IgD-negative memory B cell (primary cell): ENCODE results near the gene TMEM151B. TPM values are rescaled to one million over a fixed set of nuclear protein-coding genes. Genes with fewer than 3 reads are reported as not detected.
"Not testable (repeated sequence)": the region's sequence is repeated elsewhere in the genome, so short reads cannot be mapped to it uniquely, and the experiment has no call there.

Experiments used
- H3K27ac Mint-ChIP-seq, 3 donors: one replicate each; pipeline ENCODE4 v1.8.0; 2020 to 2022; ENCODE audit warnings: mild to moderate bottlenecking in 3 of 3, mixed read lengths in 3 of 3, moderate library complexity in 1 of 3
- H3K27me3 Mint-ChIP-seq: one replicate; pipeline ENCODE4 v1.8.0; 2021; ENCODE audit warnings: mixed read lengths
- H3K36me3 Mint-ChIP-seq: one replicate; pipeline ENCODE4 v1.8.0; 2020; ENCODE audit warnings: mild to moderate bottlenecking, mixed read lengths
- H3K4me1 Mint-ChIP-seq, 3 donors: one replicate each; pipeline ENCODE4 v1.8.0; 2020 to 2022; ENCODE audit warnings: mixed read lengths in 3 of 3, mild to moderate bottlenecking in 1 of 3
- H3K4me3 Mint-ChIP-seq, 4 donors: one replicate each; pipeline ENCODE4 v1.8.0; 2020 to 2022; ENCODE audit warnings: mild to moderate bottlenecking in 4 of 4, mixed read lengths in 4 of 4, moderate library complexity in 3 of 4
- H3K9me3 Mint-ChIP-seq, 3 donors: one replicate each; pipeline ENCODE4 v1.8.0; 2020 to 2021; ENCODE audit warnings: mixed read lengths in 3 of 3, mild to moderate bottlenecking in 1 of 3
- polyA plus RNA-seq: library from polyadenylated mRNA; unstranded; fragments of 300-500 nt; fragmentation: Illumina TruSeq; gene quantifications from one replicate; pipeline ENCODE4 v1.2.3, GENCODE V29; 2021

The TMEM151B gene
- polyA plus RNA-seq, 1 donor from 2014 or later, result not detected

DNA sequence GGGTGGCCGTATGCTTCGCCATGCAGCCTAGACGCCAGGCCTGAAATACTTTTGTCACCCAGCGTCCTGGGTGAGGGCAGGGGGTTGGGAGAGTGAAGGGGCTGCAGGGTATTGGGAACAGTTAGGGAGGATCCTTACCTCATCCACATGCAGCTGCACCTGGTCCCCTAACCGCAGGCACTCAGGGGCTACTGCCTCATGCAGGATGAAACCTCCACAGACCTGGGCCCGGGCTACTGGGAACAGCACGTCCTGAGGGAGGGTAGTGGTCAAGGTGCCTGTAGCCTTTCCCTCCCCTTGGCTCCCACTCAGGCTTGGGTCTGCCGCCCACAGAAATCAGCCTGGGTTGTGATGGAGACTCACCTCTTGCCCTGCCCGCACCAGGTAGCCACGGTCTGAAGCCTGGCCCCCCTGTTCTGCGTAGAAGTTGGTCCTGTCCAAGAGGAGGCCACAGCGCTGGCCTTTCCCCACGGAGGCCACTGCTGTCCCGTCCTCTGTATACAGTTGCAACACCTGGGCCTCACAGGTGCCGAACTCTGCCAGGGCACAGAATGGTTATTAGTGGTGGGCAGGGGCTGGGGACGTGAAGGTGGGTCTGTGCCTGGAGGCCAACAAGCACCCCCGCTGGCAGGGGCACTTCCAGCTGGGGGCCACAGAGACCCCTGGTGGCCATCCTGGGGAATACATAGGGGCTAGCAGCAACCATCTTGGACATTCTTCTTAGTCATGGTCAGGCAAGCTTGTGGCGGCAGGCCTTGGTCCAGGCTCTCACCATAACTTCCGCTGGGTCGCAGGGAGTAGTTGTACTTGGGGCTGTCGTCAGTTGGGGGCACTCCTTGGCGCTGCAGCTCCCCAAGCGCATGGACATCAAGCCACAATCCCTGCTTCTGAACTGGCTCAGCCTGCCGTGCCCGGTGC, 34.3 kb downstream of the TMEM151B start:
- Mint-ChIP-seq H3K4me3 (no peak overlapping the region), H3K9me3 (no peaks in the 10 kb centered on the region), H3K4me1 (no peaks in the 10 kb centered on the region), H3K36me3 (peaks cover 9% of the 10 kb centered on the region), H3K27ac (no peak overlapping the region), H3K27me3 (no peaks in the 10 kb centered on the region)

GRCh38 chr6:44305200-44305725, 35.0 kb downstream of the TMEM151B start:
- H3K36me3 Mint-ChIP-seq, result peaks cover 8% of the 10 kb centered on the region
- H3K9me3 Mint-ChIP-seq, result no peaks in the 10 kb centered on the region
- H3K4me3 Mint-ChIP-seq, result no peak overlapping the region
- H3K27ac Mint-ChIP-seq, result no peak overlapping the region
- H3K4me1 Mint-ChIP-seq, result no peaks in the 10 kb centered on the region
- H3K27me3 Mint-ChIP-seq, result no peaks in the 10 kb centered on the region

- H3K9me3 Mint-ChIP-seq, result no peaks in the 10 kb centered on the region
- no peak overlapping the region for H3K27ac Mint-ChIP-seq
- peaks cover under 1 to 3% (median under 1%) of the 10 kb centered on the region in 3 donors for H3K4me1 Mint-ChIP-seq
- H3K36me3 Mint-ChIP-seq, result peaks cover 7% of the 10 kb centered on the region
- H3K4me3 Mint-ChIP-seq, result no peak overlapping the region
- H3K27me3 Mint-ChIP-seq, result no peaks in the 10 kb centered on the region
These were observed 36.5 kb downstream of the TMEM151B start for GRCh38 chr6:44306710-44307109.

DNA sequence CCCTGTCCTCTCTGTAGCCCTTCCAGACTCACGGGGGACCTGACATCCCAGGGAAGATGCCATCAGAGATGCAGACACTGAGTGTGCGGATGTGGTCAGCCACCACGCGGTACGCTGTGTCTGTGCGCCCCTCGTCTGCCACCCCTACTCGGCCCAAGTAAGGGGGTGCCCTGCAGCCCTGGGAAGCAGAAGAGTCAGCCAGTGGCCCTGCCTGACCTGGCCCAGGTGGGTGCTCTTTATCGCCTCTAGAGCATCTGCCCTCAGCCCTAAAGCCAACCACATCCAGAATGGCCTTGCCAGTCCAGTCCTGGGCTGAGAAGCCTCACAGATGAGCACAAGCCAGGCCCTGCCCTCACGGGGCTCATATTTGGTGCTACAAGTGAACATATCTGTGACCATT, 37.0 kb downstream of the TMEM151B start:
- H3K9me3 Mint-ChIP-seq, result no peaks in the 10 kb centered on the region
- no peak overlapping the region for H3K4me3 Mint-ChIP-seq
- H3K27ac Mint-ChIP-seq, result no peak overlapping the region
- peaks cover 7% of the 10 kb centered on the region for H3K36me3 Mint-ChIP-seq
- H3K4me1 Mint-ChIP-seq, result peaks cover 4 to 6% (median 5%) of the 10 kb centered on the region in 3 donors
- no peaks in the 10 kb centered on the region for H3K27me3 Mint-ChIP-seq

GRCh38 chr6:44309092-44309491, 38.8 kb downstream of the TMEM151B start:
- Mint-ChIP-seq H3K4me1 (peaks cover 6 to 15% (median 9%) of the 10 kb centered on the region in 3 donors), H3K27ac (no peak overlapping the region), H3K27me3 (no peaks in the 10 kb centered on the region), H3K9me3 (no peaks in the 10 kb centered on the region), H3K4me3 (no peak overlapping the region), H3K36me3 (peaks cover 5% of the 10 kb centered on the region)

DNA sequence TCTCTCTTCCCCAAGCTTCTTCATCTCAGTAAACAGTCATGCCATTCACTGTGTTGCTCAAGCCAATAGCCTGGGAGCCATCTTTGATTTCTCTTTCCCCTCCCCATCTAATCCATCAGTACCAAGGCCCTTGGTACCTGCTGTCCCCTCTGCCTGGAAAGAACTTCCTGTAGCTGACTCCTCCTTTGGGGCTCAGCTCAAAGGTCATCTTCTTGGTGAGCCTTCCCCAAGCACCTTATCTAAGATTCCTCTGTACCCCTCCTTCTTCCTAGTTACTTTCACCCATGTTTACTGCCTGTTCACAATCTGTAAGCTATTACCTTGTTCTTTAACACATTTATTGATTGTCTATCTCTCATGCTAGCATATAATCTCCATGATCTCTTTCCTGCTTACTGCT, 39.4 kb downstream of the TMEM151B start:
- no peaks in the 10 kb centered on the region for H3K27me3 Mint-ChIP-seq
- no peaks in the 10 kb centered on the region for H3K9me3 Mint-ChIP-seq
- H3K27ac Mint-ChIP-seq, result peak overlapping the region in 1 of 3 donors; percentile 21
- H3K36me3 Mint-ChIP-seq, result peaks cover 5% of the 10 kb centered on the region
- peaks cover 6 to 15% (median 9%) of the 10 kb centered on the region in 3 donors for H3K4me1 Mint-ChIP-seq
- H3K4me3 Mint-ChIP-seq, result peak overlapping the region in 1 of 4 donors; percentile 100

- no peaks in the 10 kb centered on the region for H3K27me3 Mint-ChIP-seq
- H3K4me1 Mint-ChIP-seq, result peaks cover 6 to 15% (median 9%) of the 10 kb centered on the region in 3 donors
- H3K4me3 Mint-ChIP-seq, result peak overlapping the region in 1 of 4 donors; percentile 100
- H3K36me3 Mint-ChIP-seq, result peaks cover 3% of the 10 kb centered on the region
- peak overlapping the region in 1 of 3 donors; percentile 21 for H3K27ac Mint-ChIP-seq
- no peaks in the 10 kb centered on the region for H3K9me3 Mint-ChIP-seq
These were observed 40.0 kb downstream of the TMEM151B start for GRCh38 chr6:44310241-44310640.

GRCh38 chr6:44311304-44311703, 41.1 kb downstream of the TMEM151B start:
- Mint-ChIP-seq H3K4me1 (peaks cover 6 to 15% (median 9%) of the 10 kb centered on the region in 3 donors), H3K27ac (no peak overlapping the region), H3K4me3 (peak overlapping the region in 2 of 4 donors; percentile 96 to 100), H3K9me3 (no peaks in the 10 kb centered on the region), H3K36me3 (peaks cover 3% of the 10 kb centered on the region), H3K27me3 (no peaks in the 10 kb centered on the region)

DNA sequence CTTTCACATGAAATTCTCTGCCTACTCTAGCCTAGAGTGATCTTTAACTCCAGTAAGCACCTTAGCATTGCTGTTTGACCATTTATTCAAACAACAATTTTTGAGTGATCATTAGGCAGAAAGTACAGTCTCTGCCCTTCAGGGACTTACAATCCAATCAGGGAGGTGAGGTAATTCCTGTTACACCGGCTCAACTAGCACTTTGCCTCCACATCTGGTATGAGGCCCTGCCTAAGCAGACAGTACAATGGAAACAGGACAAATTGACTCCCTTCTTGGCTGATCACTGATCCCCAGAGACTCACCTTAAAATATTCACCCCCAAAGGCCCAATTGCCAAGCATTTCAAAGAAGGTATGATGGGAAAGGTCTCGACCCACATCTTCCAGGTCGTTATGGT, 41.5 kb downstream of the TMEM151B start:
- H3K4me3 Mint-ChIP-seq, result peak overlapping the region; percentile 96 to 100 (median 97)
- peak overlapping the region in 1 of 3 donors; percentile 16 for H3K27ac Mint-ChIP-seq
- no peaks in the 10 kb centered on the region for H3K27me3 Mint-ChIP-seq
- H3K4me1 Mint-ChIP-seq, result peaks cover 6 to 15% (median 9%) of the 10 kb centered on the region in 3 donors
- peaks cover 3% of the 10 kb centered on the region for H3K36me3 Mint-ChIP-seq
- H3K9me3 Mint-ChIP-seq, result no peaks in the 10 kb centered on the region

- Mint-ChIP-seq H3K4me1 (peaks cover 6 to 15% (median 9%) of the 10 kb centered on the region in 3 donors), H3K27me3 (peaks cover 4% of the 10 kb centered on the region), H3K9me3 (no peaks in the 10 kb centered on the region), H3K36me3 (peaks cover 3% of the 10 kb centered on the region), H3K4me3 (peak within 1 kb of the TSS; percentile 96 to 100 (median 97)), H3K27ac (peak within 1 kb of the TSS; percentile 85 to 96 (median 93))
These were observed 42.9 kb downstream of the TMEM151B start, which contains the start of gene AARS2 for GRCh38 chr6:44312901-44313788. TSS of gene AARS2 (minus strand) at chr6:44313347. CDS start at chr6:44313323, 24 bp downstream.

DNA sequence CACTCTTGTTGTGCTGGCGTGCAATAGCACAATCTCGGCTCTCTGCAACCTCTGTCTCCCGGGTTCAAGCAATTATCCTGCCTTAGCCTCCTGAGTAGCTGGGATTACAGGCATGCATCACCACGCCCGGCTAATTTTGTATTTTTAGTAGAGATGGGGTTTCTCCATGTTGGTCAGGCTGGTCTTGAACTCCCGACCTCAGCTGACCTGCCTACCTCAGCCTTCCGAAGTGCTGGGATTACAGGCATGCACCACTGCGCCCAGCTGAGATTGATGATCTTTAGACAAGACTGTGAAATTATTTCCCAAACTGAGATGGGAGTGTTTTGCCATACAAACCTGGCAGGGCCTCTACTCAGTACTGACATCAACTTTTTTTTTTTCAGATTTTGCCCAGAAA, 44.4 kb downstream of the TMEM151B start:
- H3K9me3 Mint-ChIP-seq, H3K36me3 Mint-ChIP-seq, H3K27me3 Mint-ChIP-seq, H3K27ac Mint-ChIP-seq: not testable (repeated sequence)
- Mint-ChIP-seq H3K4me3 (peak overlapping the region in 2 of 4 donors; percentile 36 to 100), H3K4me1 (peaks cover 6 to 15% (median 9%) of the 10 kb centered on the region in 3 donors)

DNA sequence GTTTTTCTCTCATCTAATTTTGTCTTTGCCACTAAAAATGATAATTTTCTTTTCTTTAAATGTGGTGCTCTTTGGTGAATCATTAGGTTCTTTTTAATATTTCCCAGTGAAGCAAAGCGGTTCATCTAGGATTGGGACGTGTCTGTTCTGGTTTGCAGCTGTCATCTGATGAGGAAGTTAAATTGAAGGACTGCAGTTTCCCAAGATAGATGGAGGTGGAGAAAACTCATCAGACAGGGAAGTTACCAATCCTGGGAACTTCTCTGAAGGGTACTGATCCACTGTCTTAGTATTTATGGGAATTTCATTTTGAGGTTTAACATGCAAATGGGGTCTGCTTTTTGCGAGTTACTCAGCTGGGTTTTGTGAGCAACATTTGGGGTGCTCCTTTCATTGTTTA, 45.3 kb downstream of the TMEM151B start:
- H3K27me3 Mint-ChIP-seq, result peaks cover 15% of the 10 kb centered on the region
- H3K9me3 Mint-ChIP-seq, result no peaks in the 10 kb centered on the region
- H3K4me3 Mint-ChIP-seq, result peak overlapping the region in 1 of 4 donors; percentile 100
- peaks cover 6 to 15% (median 9%) of the 10 kb centered on the region in 3 donors for H3K4me1 Mint-ChIP-seq
- peaks cover 5% of the 10 kb centered on the region for H3K36me3 Mint-ChIP-seq
- H3K27ac Mint-ChIP-seq, result no peak overlapping the region

DNA sequence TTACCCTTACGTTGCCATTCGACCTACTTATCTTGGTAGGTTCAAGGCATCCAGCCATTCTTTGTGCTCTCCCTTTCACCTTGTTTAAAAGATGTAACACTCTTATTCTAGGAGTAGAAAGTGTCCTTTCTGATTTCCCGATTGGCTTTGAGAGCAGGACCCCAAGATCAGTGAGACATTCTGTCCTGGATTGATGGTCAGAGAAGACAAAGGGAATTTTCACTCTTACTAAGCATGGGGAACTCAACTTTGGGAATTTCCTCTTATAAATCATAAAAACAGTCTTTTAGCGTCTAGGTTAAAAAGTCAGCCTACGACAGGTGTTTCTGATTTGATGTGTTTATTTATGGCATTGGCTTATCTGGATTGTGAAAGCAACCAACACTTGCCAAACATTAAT, 45.7 kb downstream of the TMEM151B start:
- peaks cover 20% of the 10 kb centered on the region for H3K27me3 Mint-ChIP-seq
- H3K9me3 Mint-ChIP-seq, result no peaks in the 10 kb centered on the region
- peaks cover 6% of the 10 kb centered on the region for H3K36me3 Mint-ChIP-seq
- no peak overlapping the region for H3K27ac Mint-ChIP-seq
- H3K4me1 Mint-ChIP-seq, result peaks cover 6 to 15% (median 9%) of the 10 kb centered on the region in 3 donors
- peak overlapping the region in 1 of 4 donors; percentile 10 for H3K4me3 Mint-ChIP-seq

DNA sequence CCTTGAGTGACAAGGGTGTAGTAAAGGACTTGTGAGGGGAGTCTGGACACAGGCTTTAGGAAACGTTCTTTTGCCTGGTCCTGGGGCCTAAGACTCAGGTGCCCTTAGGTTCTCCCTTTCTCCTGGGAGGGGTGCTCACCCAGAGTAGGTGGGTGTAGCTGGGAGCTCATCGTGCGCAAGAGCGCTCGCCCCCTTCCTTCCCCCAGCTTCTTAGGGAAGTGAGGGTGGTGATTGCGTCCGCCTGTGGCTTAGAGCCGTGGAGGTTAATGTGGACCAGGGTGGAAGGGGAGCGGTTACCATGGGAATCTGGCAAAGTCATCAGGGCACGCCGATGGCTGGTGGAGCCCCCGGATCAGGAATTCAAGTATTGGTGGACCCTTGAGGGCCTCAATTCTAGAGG, 46.2 kb downstream of the TMEM151B start:
- peaks cover 5% of the 10 kb centered on the region for H3K36me3 Mint-ChIP-seq
- peaks cover 6 to 15% (median 9%) of the 10 kb centered on the region in 3 donors for H3K4me1 Mint-ChIP-seq
- H3K27ac Mint-ChIP-seq, result no peak overlapping the region
- peaks cover 24% of the 10 kb centered on the region for H3K27me3 Mint-ChIP-seq
- H3K9me3 Mint-ChIP-seq, result no peaks in the 10 kb centered on the region
- H3K4me3 Mint-ChIP-seq, result peak overlapping the region in 1 of 4 donors; percentile 10
